Coronary artery (tissue), 2 donors: ENCODE measurements around the gene MYL10.

Source experiments
- DNase-seq: peaks from one replicate; pipeline ENCODE4 v3.0.0-alpha.2; 2017; ENCODE audit warnings: low spot score
- H3K27ac ChIP-seq, 2 donors: fragments of 200-600 bp; sonication (generic); one replicate each; pipeline ENCODE4 v1.5.1; 2016 to 2019
- H3K4me3 ChIP-seq: fragments of 200-600 bp; sonication (generic); 2 replicates; pipeline ENCODE4 v1.5.1; 2016; ENCODE audit warnings: mild to moderate bottlenecking, moderate library complexity
- CTCF ChIP-seq: fragments of 200-600 bp; sonication (generic); IDR thresholded peaks from one replicate; pipeline ENCODE4 v1.5.1; 2019; ENCODE audit warnings: antibody characterized with exemption

The MYL10 gene

GRCh38 chr7:101604331-101604933 is 24.7 kb downstream of the MYL10 start:
- DNase-seq: no peak
- Histone ChIP-seq H3K27ac (no peak overlapping the region), H3K4me3 (no peak overlapping the region)
- no peak for TF ChIP-seq CTCF

- peak; percentile 83 for DNase-seq
- Histone ChIP-seq H3K4me3 (peak overlapping the region; percentile 12), H3K27ac (peak overlapping the region in 1 of 2 donors; percentile 80)
- TF ChIP-seq CTCF: peak; percentile 95
Observed at GRCh38 chr7:101602484-101603241, 26.4 kb downstream of the MYL10 start.

GRCh38 chr7:101602082-101602481 is 27.0 kb downstream of the MYL10 start:
- Histone ChIP-seq H3K4me3 (no peak overlapping the region), H3K27ac (peak overlapping the region in 1 of 2 donors; percentile 80)
- no peak for TF ChIP-seq CTCF
- DNase-seq: no peak

GRCh38 chr7:101599787-101600186 is 29.3 kb downstream of the MYL10 start:
- H3K27ac ChIP-seq: peak overlapping the region; percentile 84 to 91
- no peak overlapping the region for H3K4me3 ChIP-seq
- no peak for DNase-seq
- no peak for TF ChIP-seq CTCF

GRCh38 chr7:101598986-101599771 is 29.9 kb downstream of the MYL10 start:
- peak; percentile 88 for DNase-seq
- peak overlapping the region; percentile 84 to 91 for H3K27ac ChIP-seq
- TF ChIP-seq CTCF: no peak
- H3K4me3 ChIP-seq: no peak overlapping the region

- Histone ChIP-seq H3K4me3 (no peak overlapping the region), H3K27ac (peak overlapping the region; percentile 84 to 91)
- no peak for DNase-seq
- no peak for TF ChIP-seq CTCF
Observed at GRCh38 chr7:101598422-101598985, 30.6 kb downstream of the MYL10 start.
